Pancreas (tissue), 10 donors: ENCODE measurements around the gene ITPR1. TPM values are rescaled to one million over a fixed set of nuclear protein-coding genes. Genes with fewer than 3 reads are reported as not detected.

Source experiments
- ATAC-seq, 4 donors: fragments of 200-7000 bp; cut with Tn5 transposase; one replicate each; pipeline versions ENCODE4 v1.8.0 to v1.9.1; 2020; ENCODE audit warnings: mild to moderate bottlenecking in 4 of 4, moderate library complexity in 4 of 4
- DNase-seq, 6 donors: peaks; one replicate each; pipeline ENCODE4 v3.0.0-alpha.2; 2020
- FAIRE-seq: peaks from 2 replicates; lab custom pipeline; 2012; peaks lifted over from hg19 to GRCh38; lab: Jason Lieb, UNC
- H3K27ac ChIP-seq, 4 donors: fragments of 200-600 bp; sonication (generic); 1 replicate in 3 of 4; 2 replicates in 1 of 4; pipeline versions ENCODE4 v1.5.0 to v1.8.0; 2020
- H3K27me3 ChIP-seq, 4 donors: fragments of 200-600 bp; one replicate each; pipeline ENCODE4 v1.8.0; 2021
- H3K36me3 ChIP-seq, 3 donors: fragments of 200-600 bp; sonication (generic) in 1 of 3; one replicate each; pipeline versions ENCODE4 v1.5.0 to v1.8.0; 2020 to 2021
- H3K4me1 ChIP-seq, 3 donors: fragments of 200-600 bp; one replicate each; pipeline ENCODE4 v1.8.0; 2021
- H3K4me3 ChIP-seq, 4 donors: fragments of 200-600 bp; sonication (generic) in 2 of 4; one replicate each; pipeline versions ENCODE4 v1.5.0 to v1.8.0; 2020 to 2021
- H3K9me3 ChIP-seq, 4 donors: fragments of 200-600 bp; one replicate each; pipeline ENCODE4 v1.8.0; 2021
- WGBS, 2 donors: extraction: QIAGEN DNeasy Blood & Tissue Kit; methylation state at CpG; one replicate each; pipeline ENCODE4 v1.1.7; 2013; 5-methylcytosine and 5-hydroxymethylcytosine counted together
- intact Hi-C, 3 donors: fragments of 100-400 bp; cut with DNase I; formaldehyde crosslinking; loops; one replicate each; pipeline versions ENCODE4 v1.11.1 to v1.14.2; 2022
- polyA plus RNA-seq, 2 donors: library from polyadenylated mRNA; stranded (reverse); fragments of 200-250 nt; gene quantifications; one replicate each; pipeline ENCODE4 v1.2.3, GENCODE V29; 2013
- total RNA-seq, 6 donors: library from RNA; stranded (reverse); fragmentation: NEBNext Ultra II Directional in 4 of 6; extraction: Animal tissue kit (Norgen Biotek cat#: 25700) in 4 of 6; gene quantifications; one replicate each; pipeline versions ENCODE4 v1.2.1 to v1.2.4, GENCODE V29; 2021 to 2023
- TF ChIP-seq, protein P1 (sequence below), 4 donors: fragments of 200-600 bp; sonication (generic) in 3 of 4; IDR thresholded peaks; one replicate each; pipeline versions ENCODE4 v1.5.0 to v1.8.0; 2021; ENCODE audit warnings: antibody characterized with exemption in 4 of 4
- donor health status: healthy with polysubstance abuse.
- donor health status: DM: no; HTN: no; CAD: no; lungs with moderate emphysema.
- donor health status: DM: no; HTN: no; CAD: no.
- donor health status: control.
- donor health status: control.
- donor health status: Bipolar disorder and iron deficiency.
- donor health status: DM: yes; HTN: yes; CAD: no.
- donor health status: DM: no; HTN: no; CAD: no.
- donor health status: DM: no; HTN: no; CAD: no.
- donor health status: DM: yes; HTN: yes; CAD: no.

ITPR1 gene
- total and polyA plus RNA-seq, 8 donors, result 4.5 to 19.1 (median 10.1) TPM

DNA sequence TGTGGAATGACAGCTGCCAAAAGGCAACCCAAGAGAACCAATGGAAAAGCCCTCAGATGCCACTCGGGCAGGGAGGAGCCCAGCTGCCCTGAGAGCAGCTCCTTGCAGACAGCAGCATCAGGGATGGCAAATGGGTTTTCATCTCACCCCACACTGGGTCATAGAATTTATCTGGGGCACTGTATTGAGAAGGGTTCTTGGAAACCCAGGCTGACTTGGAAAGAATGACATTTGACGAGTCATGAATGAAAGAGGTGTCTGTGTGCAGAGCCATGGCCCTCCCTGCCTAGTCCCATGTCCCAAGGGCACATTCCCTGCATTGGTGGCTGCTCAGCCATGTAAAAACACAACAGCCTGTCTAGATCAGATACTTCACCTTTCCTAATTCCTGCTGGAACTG lies 328.2 kb downstream of the ITPR1 start:
- intact Hi-C loops, result no loop called here
- DNase-seq, result no peak

DNA sequence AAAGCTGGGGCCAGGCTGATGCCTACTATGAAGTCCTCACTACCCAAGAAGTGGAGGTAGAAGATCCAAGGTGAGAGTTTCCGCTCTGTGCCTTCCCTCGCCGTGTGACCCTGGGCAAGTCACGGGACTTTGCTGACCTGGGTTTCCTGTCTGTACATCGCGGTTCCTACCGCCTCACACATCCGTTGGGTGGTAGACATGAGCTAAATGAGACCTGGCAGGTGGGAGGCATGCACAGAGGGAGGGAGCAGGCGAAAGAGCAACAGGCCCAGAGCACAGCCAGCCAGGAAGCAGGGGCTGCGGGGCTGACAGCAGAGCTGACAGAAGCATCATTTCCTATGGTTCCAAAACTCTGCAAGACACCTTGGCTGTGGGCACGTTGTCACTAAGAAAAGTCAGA lies 328.8 kb downstream of the ITPR1 start:
- Histone ChIP-seq H3K27me3 (no peaks in the 10 kb centered on the region), H3K27ac (no peak overlapping the region), H3K9me3 (no peaks in the 10 kb centered on the region), H3K4me1 (peaks cover 15 to 24% (median 20%) of the 10 kb centered on the region in 3 donors), H3K4me3 (no peak overlapping the region), H3K36me3 (peaks cover 0 to 5% (median 0%) of the 10 kb centered on the region in 3 donors)
- intact Hi-C loops, result no loop called here
- DNase-seq (no peak), FAIRE-seq (no peak), ATAC-seq (no peak)
- TF ChIP-seq, protein P1, sequence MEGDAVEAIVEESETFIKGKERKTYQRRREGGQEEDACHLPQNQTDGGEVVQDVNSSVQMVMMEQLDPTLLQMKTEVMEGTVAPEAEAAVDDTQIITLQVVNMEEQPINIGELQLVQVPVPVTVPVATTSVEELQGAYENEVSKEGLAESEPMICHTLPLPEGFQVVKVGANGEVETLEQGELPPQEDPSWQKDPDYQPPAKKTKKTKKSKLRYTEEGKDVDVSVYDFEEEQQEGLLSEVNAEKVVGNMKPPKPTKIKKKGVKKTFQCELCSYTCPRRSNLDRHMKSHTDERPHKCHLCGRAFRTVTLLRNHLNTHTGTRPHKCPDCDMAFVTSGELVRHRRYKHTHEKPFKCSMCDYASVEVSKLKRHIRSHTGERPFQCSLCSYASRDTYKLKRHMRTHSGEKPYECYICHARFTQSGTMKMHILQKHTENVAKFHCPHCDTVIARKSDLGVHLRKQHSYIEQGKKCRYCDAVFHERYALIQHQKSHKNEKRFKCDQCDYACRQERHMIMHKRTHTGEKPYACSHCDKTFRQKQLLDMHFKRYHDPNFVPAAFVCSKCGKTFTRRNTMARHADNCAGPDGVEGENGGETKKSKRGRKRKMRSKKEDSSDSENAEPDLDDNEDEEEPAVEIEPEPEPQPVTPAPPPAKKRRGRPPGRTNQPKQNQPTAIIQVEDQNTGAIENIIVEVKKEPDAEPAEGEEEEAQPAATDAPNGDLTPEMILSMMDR (IDR thresholded peaks at IDR 0.05), result no peak
- 83 to 91% methylated on average over 11 of the region's 11 CpGs for WGBS, 2 donors

More for the DNA sequence above, 328.2 kb downstream of the ITPR1 start:
- Histone ChIP-seq H3K36me3 (peaks cover 0 to 5% (median 0%) of the 10 kb centered on the region in 3 donors), H3K27ac (no peak overlapping the region), H3K4me1 (peaks cover 13 to 18% (median 15%) of the 10 kb centered on the region in 3 donors), H3K27me3 (no peaks in the 10 kb centered on the region), H3K9me3 (no peaks in the 10 kb centered on the region), H3K4me3 (no peak overlapping the region)
- FAIRE-seq, result no peak
- ATAC-seq, result no peak
- 87 to 88% methylated on average over 2 of the region's 2 CpGs for WGBS, 2 donors
- TF ChIP-seq, protein P1 (IDR thresholded peaks at IDR 0.05), result no peak

DNA sequence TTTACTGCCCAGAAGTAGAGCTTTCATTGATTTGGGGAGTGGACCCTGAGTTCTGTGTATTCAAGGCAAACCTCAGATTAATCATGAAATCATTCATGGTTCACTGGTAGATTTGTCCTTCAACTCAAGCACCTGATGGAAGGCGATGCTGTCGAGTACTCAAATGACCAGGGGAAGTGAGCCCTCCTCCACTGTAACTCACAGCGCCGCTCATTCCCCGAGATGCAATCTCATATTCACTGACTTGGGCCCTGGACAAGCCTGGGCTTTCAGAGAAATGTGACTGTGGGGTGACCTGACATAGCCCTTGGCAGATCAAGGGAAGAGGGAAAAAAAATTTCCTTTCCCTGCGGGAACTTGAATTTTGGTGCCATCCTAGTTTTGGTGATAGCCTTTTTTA lies 329.4 kb downstream of the ITPR1 start:
- no peak overlapping the region for H3K27ac ChIP-seq
- H3K4me3 ChIP-seq, result no peak overlapping the region
- TF ChIP-seq, protein P1 (IDR thresholded peaks at IDR 0.05), result no peak
- DNase-seq, result no peak
- peaks cover 15 to 29% (median 21%) of the 10 kb centered on the region in 3 donors for H3K4me1 ChIP-seq
- peaks cover 0 to 5% (median 0%) of the 10 kb centered on the region in 3 donors for H3K36me3 ChIP-seq
- ATAC-seq, result no peak
- no peak for FAIRE-seq
- H3K9me3 ChIP-seq, result no peaks in the 10 kb centered on the region
- intact Hi-C loops, result no loop called here
- 97 to 98% methylated on average over 6 of the region's 6 CpGs for WGBS, 2 donors
- no peaks in the 10 kb centered on the region for H3K27me3 ChIP-seq

DNA sequence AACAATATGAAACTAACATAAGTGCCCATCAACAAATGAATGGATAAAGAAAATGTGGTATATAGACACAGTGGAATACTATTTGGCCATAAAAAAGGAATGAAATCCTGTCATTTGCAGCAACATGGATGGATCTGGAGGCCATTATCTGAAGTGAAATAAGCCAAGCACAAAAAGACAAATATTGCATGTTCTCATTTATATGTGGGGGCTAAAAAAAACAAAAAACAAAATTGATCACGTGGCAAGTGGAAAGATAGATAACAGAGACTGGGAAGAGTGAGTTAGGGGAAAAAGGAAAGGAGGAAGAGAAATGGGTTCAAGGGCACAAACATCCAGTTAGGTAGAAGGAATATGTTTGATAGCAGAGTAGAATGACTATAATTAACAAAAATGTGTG lies 330.2 kb downstream of the ITPR1 start:
- FAIRE-seq (no peak), ATAC-seq (no peak), DNase-seq (no peak)
- peaks cover 15 to 29% (median 21%) of the 10 kb centered on the region in 3 donors for H3K4me1 ChIP-seq
- H3K36me3 ChIP-seq, result peaks cover 0 to under 1% (median 0%) of the 10 kb centered on the region in 3 donors
- no peak overlapping the region for H3K4me3 ChIP-seq
- no peaks in the 10 kb centered on the region for H3K9me3 ChIP-seq
- intact Hi-C loops, result no loop called here
- H3K27ac ChIP-seq, result no peak overlapping the region
- no peaks in the 10 kb centered on the region for H3K27me3 ChIP-seq
- TF ChIP-seq, protein P1 (IDR thresholded peaks at IDR 0.05), result no peak
- WGBS, 2 donors, result 83 to 84% methylated on average over 1 of the region's 1 CpG
